Superior temporal gyrus (tissue), 1 donor: ENCODE results near the gene TMC4.
"Not testable (repeated sequence)": the region's sequence is repeated elsewhere in the genome, so short reads cannot be mapped to it uniquely, and the experiment has no call there.

Experiments used
- DNase-seq: peaks from one replicate; pipeline ENCODE4 v3.0.0-alpha.2; 2016; ENCODE audit errors: extremely low spot score

The TMC4 gene

GRCh38 chr19:54179262-54179852 lies 6.4 kb upstream of the TMC4 start:
- no peak for DNase-seq

- peak; percentile 27 for DNase-seq
Observed at GRCh38 chr19:54178581-54179261, 5.8 kb upstream of the TMC4 start.

GRCh38 chr19:54173951-54174834 lies 1.2 kb upstream of the TMC4 start:
- no peak for DNase-seq

- DNase-seq = no peak
Observed at GRCh38 chr19:54173359-54173699, 369 bp upstream of the TMC4 start.

- not testable (repeated sequence) for DNase-seq
Observed at GRCh38 chr19:54171736-54172431, 1.1 kb downstream of the TMC4 start.

- no peak for DNase-seq
Observed at GRCh38 chr19:54169149-54169740, 3.7 kb downstream of the TMC4 start.

- DNase-seq = peak; percentile 90
Observed at GRCh38 chr19:54168174-54168917, 4.6 kb downstream of the TMC4 start.

- DNase-seq = no peak
Observed at GRCh38 chr19:54165222-54165621, 7.7 kb downstream of the TMC4 start.

GRCh38 chr19:54164369-54165068 lies 8.4 kb downstream of the TMC4 start:
- DNase-seq = no peak

- no peak for DNase-seq
Observed at GRCh38 chr19:54162884-54163283, 10.1 kb downstream of the TMC4 start.

- DNase-seq = no peak
Observed at GRCh38 chr19:54162241-54162805, 10.6 kb downstream of the TMC4 start.

- DNase-seq = no peak
Observed at GRCh38 chr19:54160854-54161253, 12.1 kb downstream of the TMC4 start.

- DNase-seq = no peak
Observed at GRCh38 chr19:54160182-54160811, 12.7 kb downstream of the TMC4 start.

- DNase-seq = peak; percentile 100
Observed at GRCh38 chr19:54159352-54160181, 13.4 kb downstream of the TMC4 start, which contains the start of gene LENG1. LENG1 (minus strand) TSS chr19:54159721; CDS start chr19:54159695, 26 bp downstream.

- DNase-seq = peak; percentile 10
Observed at GRCh38 chr19:54158812-54159351, 14.1 kb downstream of the TMC4 start.

- no peak for DNase-seq
Observed at GRCh38 chr19:54156953-54157352, 16.0 kb downstream of the TMC4 start.

GRCh38 chr19:54156490-54156889 lies 16.5 kb downstream of the TMC4 start:
- DNase-seq = no peak

GRCh38 chr19:54155694-54156093 lies 17.3 kb downstream of the TMC4 start:
- DNase-seq = no peak
